Heart left ventricle (tissue), 16 donors: Measurements from ENCODE around the gene VEGFC. TPM values are rescaled to one million over a fixed set of nuclear protein-coding genes. Genes with fewer than 3 reads are reported as not detected.

Experiments used
- ATAC-seq, 4 donors: fragments of 200-7000 bp; cut with Tn5 transposase; one replicate each; pipeline ENCODE4 v1.9.1; 2020 to 2022; ENCODE audit warnings: moderate library complexity in 4 of 4, mild to moderate bottlenecking in 3 of 4, moderate number of reproducible peaks in 1 of 4
- DNase-seq, 5 donors: peaks; one replicate each; pipeline ENCODE4 v3.0.0-alpha.2; 2020
- H3K27ac ChIP-seq, 12 donors: fragments of 200-600 bp; sonication (generic) in 4 of 12; one replicate each; pipeline versions ENCODE4 v1.5.0 to v1.8.0; 2016 to 2022; ENCODE audit warnings: mild to moderate bottlenecking in 2 of 12
- H3K27me3 ChIP-seq, 9 donors: fragments of 200-600 bp; sonication (generic) in 2 of 9; one replicate each; pipeline versions ENCODE4 v1.5.1 to v1.8.0; 2016 to 2022; ENCODE audit warnings: mild to moderate bottlenecking in 3 of 9
- H3K36me3 ChIP-seq, 9 donors: fragments of 200-600 bp; sonication (generic) in 2 of 9; one replicate each; pipeline versions ENCODE4 v1.5.0 to v1.8.0; 2018 to 2022; ENCODE audit warnings: mild to moderate bottlenecking in 2 of 9
- H3K4me1 ChIP-seq, 12 donors: fragments of 200-600 bp; sonication (generic) in 4 of 12; one replicate each; pipeline versions ENCODE4 v1.5.0 to v1.8.0; 2016 to 2022; ENCODE audit warnings: mild to moderate bottlenecking in 3 of 12
- H3K4me3 ChIP-seq, 12 donors: fragments of 200-600 bp; sonication (generic) in 4 of 12; one replicate each; pipeline versions ENCODE4 v1.5.0 to v1.8.0; 2017 to 2022; ENCODE audit warnings: mild to moderate bottlenecking in 9 of 12, moderate library complexity in 4 of 12
- H3K9me3 ChIP-seq, 12 donors: fragments of 200-600 bp; sonication (generic) in 4 of 12; one replicate each; pipeline versions ENCODE4 v1.5.0 to v1.8.0; 2016 to 2022; ENCODE audit warnings: mild to moderate bottlenecking in 1 of 12
- POLR2A ChIP-seq, 2 donors: fragments of 450-650 bp; IDR thresholded peaks; one replicate each; pipeline ENCODE4 v1.6.1; 2017; ENCODE audit warnings: antibody characterized with exemption in 2 of 2, mild to moderate bottlenecking in 2 of 2, moderate library complexity in 2 of 2
- WGBS, 4 donors: extraction: QIAGEN DNeasy Blood & Tissue Kit in 2 of 4; methylation state at CpG; one replicate each; pipeline versions ENCODE4 v1.1.5 to v1.1.7; 2013 to 2018; 5-methylcytosine and 5-hydroxymethylcytosine counted together
- intact Hi-C, 10 donors: fragments of 100-400 bp; cut with DNase I; formaldehyde crosslinking; loops; one replicate each; pipeline versions ENCODE4 v1.11.1 to v1.14.2; 2022
- polyA plus RNA-seq, 2 donors: library from polyadenylated mRNA; stranded (reverse); fragments of 200-250 nt; gene quantifications; one replicate each; pipeline ENCODE4 v1.2.3, GENCODE V29; 2013
- total RNA-seq, 9 donors: library from RNA; depleted of rRNA in 2 of 9; stranded (reverse); fragments of >200 nt in 2 of 9; fragmentation: NEBNext Ultra II Directional in 3 of 9; extraction: Animal tissue kit (Norgen Biotek cat#: 25700) in 3 of 9; gene quantifications; one replicate each; pipeline versions ENCODE4 v1.1.0 to v1.2.4, GENCODE V29; 2016 to 2023
- TF ChIP-seq, protein P1 (sequence below), 12 donors: fragments of 200-600 bp; sonication (generic) in 4 of 12; IDR thresholded peaks; one replicate each; pipeline versions ENCODE4 v1.5.0 to v1.8.0; 2018 to 2022; ENCODE audit warnings: antibody characterized with exemption in 12 of 12, mild to moderate bottlenecking in 5 of 12
- donor health status: ischemic (EF 13 %, LVEDD 7.1; RV severe dilation, severe dysfunction).
- donor health status: healthy with polysubstance abuse.
- donor health status: DM: no; HTN: yes; CAD: no.
- donor health status: DM: no; HTN: no; CAD: no.
- donor health status: ischemic (EF 25% LVEDD 6.9; RV normal size, moderate dysfunction).
- donor health status: ischemic (EF 25% LVEDD 5.7; RV mildly dilated, moderate dysfunction).
- donor health status: healthy.
- donor health status: DM: yes; HTN: yes; CAD: no.
- donor health status: ischemic (EF 35%, LVEDD 5.7; RV mildly dilated, moderate dysfunction).
- donor health status: nonischemic (EF 11% LVEDD 7.7; RV severe dilation, severe dysfunction).
- donor health status: DM: yes; HTN: yes; CAD: no.
- donor health status: PGD.
- donor health status: ischemic (EF 29% LVEDD 5.4; RV normal size, mild dysfunction).
- donor health status: nonischemic (EF 23%, LVEDD 6.1; RV moderate dilation, normal function).

Gene VEGFC
- total and polyA plus RNA-seq, 11 donors = 4.0 to 16.0 (median 7.4) TPM

DNA sequence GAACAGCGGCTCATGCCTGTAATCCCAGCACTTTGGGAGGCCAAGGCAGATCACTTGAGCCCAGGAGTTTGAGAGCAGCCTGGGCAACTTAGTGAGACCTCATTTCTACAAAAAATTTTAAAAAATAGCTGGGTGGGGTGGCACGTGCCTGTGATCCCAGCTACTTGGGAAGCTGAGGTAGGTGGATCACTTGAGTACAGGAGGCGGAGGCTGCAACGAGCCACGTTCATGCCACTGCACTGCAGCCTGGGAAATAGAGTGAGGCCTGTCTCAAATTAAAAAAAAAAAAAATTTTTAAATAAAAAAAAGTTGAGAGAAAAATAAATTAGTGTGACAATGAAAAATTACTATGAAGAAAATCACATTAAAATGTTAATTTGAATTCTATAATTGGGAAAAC, 10.5 kb downstream of the VEGFC start:
- Histone ChIP-seq H3K4me1 (peaks cover 0 to 24% (median 3%) of the 10 kb centered on the region in 12 donors), H3K27ac (peak overlapping the region in 11 of 12 donors; percentile 4 to 58 (median 49)), H3K9me3 (no peaks in the 10 kb centered on the region), H3K4me3 (peak overlapping the region in 7 of 12 donors; percentile 2 to 24 (median 14)), H3K36me3 (no peaks in the 10 kb centered on the region), H3K27me3 (no peaks in the 10 kb centered on the region)
- DNase-seq (no peak), ATAC-seq (no peak)
- TF ChIP-seq POLR2A (IDR thresholded peaks at IDR 0.05) = no peak
- TF ChIP-seq, protein P1, sequence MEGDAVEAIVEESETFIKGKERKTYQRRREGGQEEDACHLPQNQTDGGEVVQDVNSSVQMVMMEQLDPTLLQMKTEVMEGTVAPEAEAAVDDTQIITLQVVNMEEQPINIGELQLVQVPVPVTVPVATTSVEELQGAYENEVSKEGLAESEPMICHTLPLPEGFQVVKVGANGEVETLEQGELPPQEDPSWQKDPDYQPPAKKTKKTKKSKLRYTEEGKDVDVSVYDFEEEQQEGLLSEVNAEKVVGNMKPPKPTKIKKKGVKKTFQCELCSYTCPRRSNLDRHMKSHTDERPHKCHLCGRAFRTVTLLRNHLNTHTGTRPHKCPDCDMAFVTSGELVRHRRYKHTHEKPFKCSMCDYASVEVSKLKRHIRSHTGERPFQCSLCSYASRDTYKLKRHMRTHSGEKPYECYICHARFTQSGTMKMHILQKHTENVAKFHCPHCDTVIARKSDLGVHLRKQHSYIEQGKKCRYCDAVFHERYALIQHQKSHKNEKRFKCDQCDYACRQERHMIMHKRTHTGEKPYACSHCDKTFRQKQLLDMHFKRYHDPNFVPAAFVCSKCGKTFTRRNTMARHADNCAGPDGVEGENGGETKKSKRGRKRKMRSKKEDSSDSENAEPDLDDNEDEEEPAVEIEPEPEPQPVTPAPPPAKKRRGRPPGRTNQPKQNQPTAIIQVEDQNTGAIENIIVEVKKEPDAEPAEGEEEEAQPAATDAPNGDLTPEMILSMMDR (IDR thresholded peaks at IDR 0.05) = no peak
- intact Hi-C loops = loop anchor here in 2 of 10 donors (5.0 to 10.0 kb wide), 2 partner anchors 217 to 405 kb away; no protein-coding TSS in a partner anchor
- WGBS, 4 donors = 66 to 75% (median 69%) methylated on average over 5 of the region's 5 CpGs

DNA sequence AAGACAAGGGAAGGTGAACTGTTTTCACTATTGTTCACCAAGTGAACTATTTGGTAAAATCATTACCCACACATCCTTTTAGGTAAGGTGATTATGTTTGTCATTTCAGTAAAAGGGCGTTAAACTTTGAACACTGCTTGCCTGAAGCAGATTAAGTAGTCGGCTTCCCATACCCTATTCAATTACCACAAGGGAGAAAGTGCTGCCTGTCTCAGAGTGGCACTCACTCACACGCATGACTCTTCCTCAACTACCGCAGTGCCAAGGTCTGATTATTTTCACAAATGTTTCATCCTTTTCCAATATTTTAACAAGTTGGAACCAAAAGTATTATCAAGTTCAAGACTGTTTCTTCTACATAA, 11.0 kb downstream of the VEGFC start:
- ATAC-seq = peak in 2 of 4 donors; percentile 36 to 55
- intact Hi-C loops = loop anchor here in 2 of 10 donors (5.0 to 10.0 kb wide), 2 partner anchors 217 to 404 kb away; no protein-coding TSS in a partner anchor
- no peaks in the 10 kb centered on the region for H3K27me3 ChIP-seq

DNA sequence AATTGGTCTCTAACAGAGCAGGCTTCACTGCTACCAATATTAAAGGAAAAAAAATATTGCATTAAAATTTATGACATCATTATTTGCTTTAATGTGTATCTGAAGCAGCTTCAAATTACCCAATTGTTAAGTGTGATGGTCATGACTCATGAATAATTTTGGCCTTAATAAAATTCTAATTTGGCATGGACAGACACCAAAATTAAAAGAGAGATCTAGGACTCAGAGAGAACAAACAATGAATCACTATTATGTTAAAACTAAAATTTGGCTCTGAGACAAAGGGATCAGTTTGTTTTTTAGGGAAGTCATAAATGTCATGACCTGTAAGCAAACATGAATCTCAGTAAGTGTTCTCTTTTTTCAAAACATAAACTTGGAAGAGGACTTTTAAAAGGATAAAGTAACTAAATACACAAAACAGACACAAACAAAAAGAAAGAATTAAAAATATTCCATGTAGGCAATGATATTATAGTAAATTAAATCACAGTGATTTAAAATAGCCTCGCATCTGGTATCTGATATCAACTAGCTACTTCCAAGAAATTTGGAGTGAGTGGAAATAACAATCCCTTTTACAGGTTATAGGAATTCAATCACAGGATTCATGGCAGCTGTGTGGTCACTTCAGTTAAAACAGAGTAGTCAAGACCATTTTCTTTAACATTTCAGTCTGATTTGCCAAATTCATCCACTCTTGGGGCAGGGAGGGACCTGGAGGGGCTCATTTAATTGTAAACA, 11.6 kb downstream of the VEGFC start:
- Histone ChIP-seq H3K4me3 (peak overlapping the region in 3 of 12 donors; percentile 2 to 19 (median 12)), H3K36me3 (no peaks in the 10 kb centered on the region), H3K27ac (peak overlapping the region in 11 of 12 donors; percentile 4 to 58 (median 49)), H3K4me1 (peaks cover 0 to 24% (median 3%) of the 10 kb centered on the region in 12 donors), H3K27me3 (no peaks in the 10 kb centered on the region), H3K9me3 (no peaks in the 10 kb centered on the region)
- DNase-seq = no peak
- TF ChIP-seq, protein P1 (IDR thresholded peaks at IDR 0.05) = no peak
- TF ChIP-seq POLR2A (IDR thresholded peaks at IDR 0.05) = no peak
- WGBS, 4 donors = 8 to 32% (median 25%) methylated on average over 1 of the region's 1 CpG
- intact Hi-C loops = loop anchor here in 2 of 10 donors (5.0 to 10.0 kb wide), 2 partner anchors 216 to 404 kb away; no protein-coding TSS in a partner anchor
- ATAC-seq = peak in 1 of 4 donors; percentile 18

More for the DNA sequence above, 11.0 kb downstream of the VEGFC start:
- TF ChIP-seq, protein P1 (IDR thresholded peaks at IDR 0.05) = no peak
- TF ChIP-seq POLR2A (IDR thresholded peaks at IDR 0.05) = no peak
- Histone ChIP-seq H3K9me3 (no peaks in the 10 kb centered on the region), H3K27ac (peak overlapping the region in 11 of 12 donors; percentile 4 to 58 (median 49)), H3K4me3 (peak overlapping the region in 6 of 12 donors; percentile 2 to 24 (median 13)), H3K36me3 (no peaks in the 10 kb centered on the region), H3K4me1 (peaks cover 0 to 24% (median 3%) of the 10 kb centered on the region in 12 donors)
- DNase-seq = no peak
- 48 to 65% (median 53%) methylated on average over 4 of the region's 4 CpGs for WGBS, 4 donors

DNA sequence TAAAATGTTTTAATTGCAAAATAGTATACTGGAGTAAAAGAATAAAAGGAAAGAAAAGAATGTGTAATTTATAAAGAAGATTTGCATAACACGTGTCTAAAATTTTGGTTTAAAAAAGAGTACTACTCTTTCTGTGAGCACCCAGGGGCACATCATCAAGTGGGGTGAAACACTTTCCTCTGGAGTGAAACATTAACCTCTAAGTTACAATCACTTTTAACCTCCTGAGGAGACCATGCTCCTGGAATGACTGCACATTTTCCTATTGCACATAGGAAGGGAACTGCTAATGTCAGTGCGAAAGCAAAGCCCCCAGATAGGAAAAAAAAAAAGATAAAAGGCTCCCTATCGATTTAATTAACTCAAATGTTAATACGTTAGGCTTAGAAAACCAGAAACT, 13.3 kb downstream of the VEGFC start:
- intact Hi-C loops = no loop called here
- H3K9me3 ChIP-seq = no peaks in the 10 kb centered on the region
- WGBS, 4 donors = 76 to 91% (median 86%) methylated on average over 4 of the region's 4 CpGs
- no peak overlapping the region for H3K4me3 ChIP-seq
- peaks cover 0 to 24% (median 3%) of the 10 kb centered on the region in 12 donors for H3K4me1 ChIP-seq
- no peaks in the 10 kb centered on the region for H3K36me3 ChIP-seq
- no peak for ATAC-seq
- no peaks in the 10 kb centered on the region for H3K27me3 ChIP-seq
- no peak overlapping the region for H3K27ac ChIP-seq
- no peak for TF ChIP-seq POLR2A (IDR thresholded peaks at IDR 0.05)
- TF ChIP-seq, protein P1 (IDR thresholded peaks at IDR 0.05) = no peak
- no peak for DNase-seq
